Thoracic aorta (tissue), 2 donors: ENCODE measurements around the gene SLC9B1. TPM values are rescaled to one million over a fixed set of nuclear protein-coding genes. Genes with fewer than 3 reads are reported as not detected.
"Not testable (repeated sequence)": the region's sequence is repeated elsewhere in the genome, so short reads cannot be mapped to it uniquely, and the experiment has no call there.

ENCODE experiments used
- ATAC-seq: fragments of 150-250 bp; one replicate; pipeline ENCODE4 v1.8.0; 2017; ENCODE audit warnings: low read depth; ENCODE audit not compliant: insufficient number of reproducible peaks, low FRiP score
- DNase-seq: peaks from one replicate; pipeline ENCODE4 v3.0.0-alpha.2; 2020; ENCODE audit warnings: low spot score
- H3K27ac ChIP-seq, 2 donors: fragments of 200-600 bp; sonication (generic); 1 replicate in 1 of 2; 2 replicates in 1 of 2; pipeline ENCODE4 v1.5.1; 2016; ENCODE audit warnings: mild to moderate bottlenecking in 2 of 2, moderate library complexity in 2 of 2
- H3K27me3 ChIP-seq: fragments of 200-600 bp; sonication (generic); replicated peaks from 2 replicates; pipeline ENCODE4 v1.6.0; 2016; ENCODE audit warnings: mild to moderate bottlenecking; ENCODE audit not compliant: insufficient read depth
- H3K36me3 ChIP-seq: fragments of 200-600 bp; sonication (generic); one replicate; pipeline ENCODE4 v1.5.1; 2016
- H3K4me1 ChIP-seq, 2 donors: fragments of 200-600 bp; sonication (generic); 1 replicate in 1 of 2; 2 replicates in 1 of 2; pipeline versions ENCODE4 v1.5.1 to v1.6.0; 2016; ENCODE audit warnings: low read depth in 2 of 2, mild to moderate bottlenecking in 1 of 2; ENCODE audit not compliant: control insufficient read depth in 1 of 2
- H3K4me3 ChIP-seq: fragments of 200-600 bp; sonication (generic); 2 replicates; pipeline ENCODE4 v1.5.1; 2016; ENCODE audit warnings: mild to moderate bottlenecking
- H3K9me3 ChIP-seq: fragments of 200-600 bp; sonication (generic); 2 replicates; pipeline ENCODE4 v1.5.1; 2016
- CTCF ChIP-seq: fragments of 200-600 bp; sonication (generic); IDR thresholded peaks from one replicate; pipeline ENCODE4 v1.5.1; 2019; ENCODE audit warnings: antibody characterized with exemption
- total RNA-seq, 2 donors: library from RNA; depleted of rRNA; stranded (reverse); fragments of >200 nt; gene quantifications; one replicate each; pipeline versions ENCODE4 v1.1.0 to v1.2.3, GENCODE V29; 2016

SLC9B1 gene
- total RNA-seq, 2 donors from 2014 or later = not detected

DNA sequence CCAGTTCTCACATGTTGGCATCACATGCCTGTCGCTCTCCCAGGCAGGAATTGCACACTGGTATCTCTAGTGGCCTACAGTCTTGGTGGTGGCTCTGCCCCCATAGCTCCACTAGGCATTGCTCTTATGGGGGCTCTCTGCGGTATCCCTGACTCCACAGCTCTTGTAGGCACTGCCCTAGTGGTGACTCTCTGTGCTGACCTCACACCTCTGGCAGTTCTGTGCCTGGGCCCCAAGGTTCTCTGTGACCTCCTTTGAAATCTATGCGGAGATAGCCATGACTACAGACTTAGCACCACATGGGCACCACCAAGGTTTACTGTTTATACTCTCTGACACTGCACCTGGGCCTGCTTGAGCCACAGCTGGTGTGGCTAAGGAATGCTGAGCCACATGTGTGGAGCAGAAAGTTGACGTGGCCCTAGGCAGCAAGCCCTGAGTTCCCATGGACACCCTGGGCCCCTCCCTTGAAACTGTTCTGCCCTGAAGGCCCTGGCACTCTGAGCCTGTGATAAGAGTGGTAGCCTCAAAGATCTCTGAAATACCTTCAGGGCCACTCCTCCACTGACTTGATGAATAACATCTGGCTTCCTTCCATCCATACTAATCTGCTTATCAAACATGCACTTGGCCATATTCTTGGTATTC lies 8.0 kb downstream of the SLC9B1 start:
- Histone ChIP-seq H3K27ac (peak overlapping the region; percentile 49 to 50), H3K9me3 (no peaks in the 10 kb centered on the region), H3K4me3 (no peak overlapping the region), H3K36me3 (no peaks in the 10 kb centered on the region), H3K4me1 (peaks cover 12 to 15% of the 10 kb centered on the region in 2 donors), H3K27me3 (no peaks in the 10 kb centered on the region)
- DNase-seq (no peak), ATAC-seq (no peak)
- no peak for TF ChIP-seq CTCF

GRCh38 chr4:103010804-103011203 lies 8.7 kb downstream of the SLC9B1 start:
- peak overlapping the region in 1 of 2 donors; percentile 49 for H3K27ac ChIP-seq
- no peaks in the 10 kb centered on the region for H3K9me3 ChIP-seq
- peaks cover 12 to 15% of the 10 kb centered on the region in 2 donors for H3K4me1 ChIP-seq
- DNase-seq (no peak), ATAC-seq (no peak)
- TF ChIP-seq CTCF = no peak
- H3K4me3 ChIP-seq = no peak overlapping the region
- no peaks in the 10 kb centered on the region for H3K27me3 ChIP-seq
- no peaks in the 10 kb centered on the region for H3K36me3 ChIP-seq

GRCh38 chr4:103008875-103009729 lies 10.4 kb downstream of the SLC9B1 start:
- Histone ChIP-seq H3K4me1 (peaks cover 12 to 15% of the 10 kb centered on the region in 2 donors), H3K36me3 (no peaks in the 10 kb centered on the region), H3K9me3 (no peaks in the 10 kb centered on the region), H3K27me3 (no peaks in the 10 kb centered on the region), H3K4me3 (no peak overlapping the region), H3K27ac (no peak overlapping the region)
- TF ChIP-seq CTCF = peak; percentile 47
- DNase-seq (no peak), ATAC-seq (peak; percentile 72)

GRCh38 chr4:103002551-103002950 lies 17.0 kb downstream of the SLC9B1 start:
- ATAC-seq (no peak), DNase-seq (no peak)
- no peak for TF ChIP-seq CTCF
- Histone ChIP-seq H3K9me3 (no peaks in the 10 kb centered on the region), H3K27me3 (no peaks in the 10 kb centered on the region), H3K4me3 (no peak overlapping the region), H3K4me1 (no peaks in the 10 kb centered on the region), H3K36me3 (no peaks in the 10 kb centered on the region), H3K27ac (no peak overlapping the region)

- Histone ChIP-seq H3K4me1 (no peaks in the 10 kb centered on the region), H3K9me3 (no peaks in the 10 kb centered on the region), H3K4me3 (no peak overlapping the region), H3K27ac (no peak overlapping the region), H3K36me3 (no peaks in the 10 kb centered on the region), H3K27me3 (no peaks in the 10 kb centered on the region)
- DNase-seq (no peak), ATAC-seq (no peak)
- TF ChIP-seq CTCF = no peak
Measured at GRCh38 chr4:102994803-102995202, 24.7 kb downstream of the SLC9B1 start.

DNA sequence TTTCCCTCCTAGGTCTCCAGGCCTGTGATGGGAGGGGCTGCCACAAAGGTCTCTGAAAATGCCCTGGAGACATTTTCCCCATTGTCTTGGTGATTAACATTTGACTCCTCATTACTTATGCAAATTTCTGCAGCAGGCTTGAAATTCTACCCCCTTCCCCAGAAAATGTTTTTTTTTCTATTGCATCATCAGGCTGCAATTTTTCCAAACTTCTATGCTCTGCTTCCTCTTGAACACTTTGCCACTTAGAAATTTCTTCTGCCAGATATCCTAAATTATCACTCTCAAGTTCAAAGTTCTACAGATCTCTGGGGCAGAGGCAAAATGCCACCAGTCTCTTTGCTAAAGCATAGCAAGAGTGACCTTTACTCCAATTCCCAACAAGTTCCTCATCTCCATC lies 25.5 kb downstream of the SLC9B1 start:
- H3K36me3 ChIP-seq, H3K27ac ChIP-seq, H3K4me1 ChIP-seq, H3K4me3 ChIP-seq, ATAC-seq, H3K27me3 ChIP-seq, H3K9me3 ChIP-seq, DNase-seq: not testable (repeated sequence)
